ENCODE measurements around the gene SYCE1L.

GRCh38 chr16:77194295-77195231, 4.6 kb upstream of the SYCE1L start:
- TF ChIP-seq EZH2 (IDR thresholded peaks at IDR 0.05) (no peak), POLR2AphosphoS5 (IDR thresholded peaks at IDR 0.05; ENCODE audit: borderline replicate concordance, low read depth, low read length) (no peak)

Measured in SK-N-MC (cell line).